ENCODE results near the gene CPSF4L.

The CPSF4L gene

GRCh38 chr17:73307130-73307529 is 45.5 kb upstream of the CPSF4L start:
- Histone ChIP-seq H3K27ac (peak overlapping the region; percentile 99), H3K4me2 (ENCODE audit: low read length) (peak overlapping the region; percentile 40), H3K4me1 (peaks cover 49% of the 10 kb centered on the region), H2AFZ (no peak overlapping the region), H3K9ac (no peak overlapping the region), H3K4me3 (ENCODE audit: low read depth, low read length) (no peak overlapping the region), H3K79me2 (peaks cover 33% of the 10 kb centered on the region), H3K36me3 (ENCODE audit: control insufficient read depth, insufficient read depth, low read length) (no peaks in the 10 kb centered on the region), H3K27me3 (ENCODE audit: control insufficient read depth, insufficient read depth, low read length) (no peaks in the 10 kb centered on the region), H3K9me3 (ENCODE audit: control insufficient read depth, low read length) (no peaks in the 10 kb centered on the region)
- no peak for TF ChIP-seq CTCF (IDR thresholded peaks at IDR 0.05)

GRCh38 chr17:73305845-73306836 is 44.5 kb upstream of the CPSF4L start:
- Histone ChIP-seq H3K4me2 (ENCODE audit: low read length) (peak overlapping the region; percentile 40), H3K9me3 (ENCODE audit: control insufficient read depth, low read length) (no peaks in the 10 kb centered on the region), H3K36me3 (ENCODE audit: control insufficient read depth, insufficient read depth, low read length) (no peaks in the 10 kb centered on the region), H3K27me3 (ENCODE audit: control insufficient read depth, insufficient read depth, low read length) (no peaks in the 10 kb centered on the region), H3K79me2 (peaks cover 42% of the 10 kb centered on the region), H3K27ac (peak overlapping the region; percentile 99), H3K4me1 (peaks cover 49% of the 10 kb centered on the region), H2AFZ (no peak overlapping the region), H3K4me3 (ENCODE audit: low read depth, low read length) (no peak overlapping the region), H3K9ac (no peak overlapping the region)
- no peak for TF ChIP-seq CTCF (IDR thresholded peaks at IDR 0.05)

- Histone ChIP-seq H3K27ac (peak overlapping the region; percentile 99), H3K27me3 (ENCODE audit: control insufficient read depth, insufficient read depth, low read length) (no peaks in the 10 kb centered on the region), H3K4me2 (ENCODE audit: low read length) (peak overlapping the region; percentile 19), H3K4me1 (peaks cover 52% of the 10 kb centered on the region), H3K4me3 (ENCODE audit: low read depth, low read length) (peak overlapping the region; percentile 20), H3K36me3 (ENCODE audit: control insufficient read depth, insufficient read depth, low read length) (no peaks in the 10 kb centered on the region), H3K9ac (peak overlapping the region; percentile 54), H2AFZ (peak overlapping the region; percentile 75), H3K79me2 (peaks cover 46% of the 10 kb centered on the region), H3K9me3 (ENCODE audit: control insufficient read depth, low read length) (no peaks in the 10 kb centered on the region)
- TF ChIP-seq CTCF (IDR thresholded peaks at IDR 0.05) = peak; percentile 58
Measured at GRCh38 chr17:73304971-73305812, 43.5 kb upstream of the CPSF4L start.

GRCh38 chr17:73304438-73304837 is 42.8 kb upstream of the CPSF4L start:
- Histone ChIP-seq H3K4me2 (ENCODE audit: low read length) (peak overlapping the region; percentile 19), H3K4me1 (peaks cover 56% of the 10 kb centered on the region), H3K27ac (peak overlapping the region; percentile 99), H3K4me3 (ENCODE audit: low read depth, low read length) (no peak overlapping the region), H3K9ac (peak overlapping the region; percentile 54), H3K9me3 (ENCODE audit: control insufficient read depth, low read length) (no peaks in the 10 kb centered on the region), H3K27me3 (ENCODE audit: control insufficient read depth, insufficient read depth, low read length) (no peaks in the 10 kb centered on the region), H2AFZ (peak overlapping the region; percentile 75), H3K36me3 (ENCODE audit: control insufficient read depth, insufficient read depth, low read length) (no peaks in the 10 kb centered on the region), H3K79me2 (peaks cover 46% of the 10 kb centered on the region)
- TF ChIP-seq CTCF (IDR thresholded peaks at IDR 0.05) = no peak
